ENCODE measurements around the gene CFAP52. TPM values are rescaled to one million over a fixed set of nuclear protein-coding genes. Genes with fewer than 3 reads are reported as not detected.

Gene CFAP52
- total RNA-seq, 4 donors from 2014 or later, result 0.27 to 0.78 TPM; not detected in 2

GRCh38 chr17:9532715-9533114 lies 43.7 kb upstream of the CFAP52 start:
- WGBS, 2 donors, result 95 to 96% methylated on average over 3 of the region's 3 CpGs
- Histone ChIP-seq H3K4me1 (no peaks in the 10 kb centered on the region), H3K36me3 (no peaks in the 10 kb centered on the region), H3K27me3 (no peaks in the 10 kb centered on the region), H3K9me3 (no peaks in the 10 kb centered on the region), H3K27ac (no peak overlapping the region), H3K4me3 (replicated peaks in 1 of 3) (no peak overlapping the region)
- DNase-seq, result no peak
- no peak for TF ChIP-seq POLR2A (IDR thresholded peaks at IDR 0.05)
- TF ChIP-seq, protein P1, sequence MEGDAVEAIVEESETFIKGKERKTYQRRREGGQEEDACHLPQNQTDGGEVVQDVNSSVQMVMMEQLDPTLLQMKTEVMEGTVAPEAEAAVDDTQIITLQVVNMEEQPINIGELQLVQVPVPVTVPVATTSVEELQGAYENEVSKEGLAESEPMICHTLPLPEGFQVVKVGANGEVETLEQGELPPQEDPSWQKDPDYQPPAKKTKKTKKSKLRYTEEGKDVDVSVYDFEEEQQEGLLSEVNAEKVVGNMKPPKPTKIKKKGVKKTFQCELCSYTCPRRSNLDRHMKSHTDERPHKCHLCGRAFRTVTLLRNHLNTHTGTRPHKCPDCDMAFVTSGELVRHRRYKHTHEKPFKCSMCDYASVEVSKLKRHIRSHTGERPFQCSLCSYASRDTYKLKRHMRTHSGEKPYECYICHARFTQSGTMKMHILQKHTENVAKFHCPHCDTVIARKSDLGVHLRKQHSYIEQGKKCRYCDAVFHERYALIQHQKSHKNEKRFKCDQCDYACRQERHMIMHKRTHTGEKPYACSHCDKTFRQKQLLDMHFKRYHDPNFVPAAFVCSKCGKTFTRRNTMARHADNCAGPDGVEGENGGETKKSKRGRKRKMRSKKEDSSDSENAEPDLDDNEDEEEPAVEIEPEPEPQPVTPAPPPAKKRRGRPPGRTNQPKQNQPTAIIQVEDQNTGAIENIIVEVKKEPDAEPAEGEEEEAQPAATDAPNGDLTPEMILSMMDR (IDR thresholded peaks at IDR 0.05), result no peak
- intact Hi-C loops (cut with DNase I), result no loop called here

DNA sequence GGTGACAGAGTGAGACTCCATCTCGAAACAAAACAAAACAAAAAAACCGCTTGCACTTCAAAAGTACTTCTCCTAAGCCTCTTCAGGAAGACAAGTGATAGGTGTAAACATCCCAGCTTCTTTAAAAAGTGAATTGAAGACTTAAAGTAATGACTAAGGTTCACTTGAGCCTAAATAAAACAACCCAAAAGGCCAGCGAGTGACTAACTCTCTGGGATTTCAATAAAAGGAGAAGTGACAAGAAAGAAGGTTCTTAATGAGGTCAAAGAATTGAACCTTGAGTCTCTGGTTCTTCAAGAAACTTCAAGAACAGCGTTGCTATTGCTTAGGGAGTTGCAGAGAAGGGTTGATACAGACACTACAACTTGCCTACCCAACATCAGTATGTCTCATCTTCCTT lies 43.0 kb upstream of the CFAP52 start:
- Histone ChIP-seq H3K36me3 (no peaks in the 10 kb centered on the region), H3K4me3 (replicated peaks in 1 of 3) (no peak overlapping the region), H3K27me3 (no peaks in the 10 kb centered on the region), H3K4me1 (no peaks in the 10 kb centered on the region), H3K9me3 (no peaks in the 10 kb centered on the region), H3K27ac (no peak overlapping the region)
- no peak for DNase-seq
- TF ChIP-seq POLR2A (IDR thresholded peaks at IDR 0.05), result no peak
- TF ChIP-seq, protein P1 (IDR thresholded peaks at IDR 0.05), result no peak
- intact Hi-C loops (cut with DNase I), result no loop called here
- WGBS, 2 donors, result 69 to 70% methylated on average over 4 of the region's 4 CpGs

DNA sequence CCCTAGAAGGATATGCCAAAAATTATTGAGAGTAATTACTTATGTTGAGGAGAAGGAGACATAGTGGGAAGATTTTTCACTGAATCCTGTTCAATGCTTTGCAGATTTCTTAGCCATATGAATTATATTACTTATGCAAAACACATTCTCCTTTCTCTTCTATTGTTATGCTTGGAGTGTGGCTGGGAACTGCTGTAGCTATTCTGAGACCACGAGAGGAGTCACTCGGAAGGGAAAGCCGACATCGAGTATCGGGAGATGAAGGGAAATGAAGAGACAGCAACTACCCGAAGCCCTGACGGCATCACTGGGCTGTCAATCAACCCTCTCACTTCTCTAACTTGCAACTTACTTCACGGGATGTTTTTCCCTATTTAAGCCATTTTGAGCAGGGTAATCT lies 40.4 kb upstream of the CFAP52 start:
- Histone ChIP-seq H3K4me1 (no peaks in the 10 kb centered on the region), H3K27ac (no peak overlapping the region), H3K36me3 (no peaks in the 10 kb centered on the region), H3K4me3 (replicated peaks in 1 of 3) (no peak overlapping the region), H3K27me3 (no peaks in the 10 kb centered on the region), H3K9me3 (no peaks in the 10 kb centered on the region)
- intact Hi-C loops (cut with DNase I), result no loop called here
- 83 to 84% methylated on average over 8 of the region's 8 CpGs for WGBS, 2 donors
- TF ChIP-seq, protein P1 (IDR thresholded peaks at IDR 0.05), result no peak
- no peak for DNase-seq

GRCh38 chr17:9537177-9537776 lies 39.2 kb upstream of the CFAP52 start:
- 88 to 93% methylated on average over 12 of the region's 12 CpGs for WGBS, 2 donors

DNA sequence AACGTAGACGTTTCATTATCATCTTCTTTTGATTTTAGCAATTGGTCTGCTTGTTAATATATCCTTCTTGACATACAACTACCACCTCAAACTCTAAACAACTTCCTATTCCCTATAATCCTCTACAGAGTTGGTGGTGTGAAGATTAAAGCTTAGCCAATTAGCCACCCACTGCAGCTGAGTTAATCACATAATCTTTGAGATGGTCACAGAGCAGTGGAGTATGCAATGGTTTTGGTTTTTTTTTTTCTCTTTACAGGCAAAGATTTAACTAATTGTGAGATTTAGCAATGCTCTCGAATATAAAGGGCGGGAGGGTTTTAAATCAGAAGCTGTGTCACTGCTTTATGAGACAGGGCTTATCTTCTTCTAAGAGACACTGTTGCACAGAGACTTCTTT lies 37.8 kb upstream of the CFAP52 start:
- TF ChIP-seq POLR2A (IDR thresholded peaks at IDR 0.05), result no peak
- no peak overlapping the region for H3K27ac ChIP-seq
- H3K27me3 ChIP-seq, result no peaks in the 10 kb centered on the region
- WGBS, 2 donors, result 73 to 93% methylated on average over 4 of the region's 4 CpGs
- H3K4me1 ChIP-seq, result no peaks in the 10 kb centered on the region
- H3K4me3 ChIP-seq (replicated peaks in 1 of 3), result no peak overlapping the region
- DNase-seq, result no peak
- intact Hi-C loops (cut with DNase I), result no loop called here
- H3K9me3 ChIP-seq, result no peaks in the 10 kb centered on the region
- H3K36me3 ChIP-seq, result no peaks in the 10 kb centered on the region

More at GRCh38 chr17:9537177-9537776, 39.2 kb upstream of the CFAP52 start:
- DNase-seq, result no peak
- no peaks in the 10 kb centered on the region for H3K27me3 ChIP-seq
- no peak overlapping the region for H3K4me3 ChIP-seq (replicated peaks in 1 of 3)
- intact Hi-C loops (cut with DNase I), result no loop called here
- no peaks in the 10 kb centered on the region for H3K4me1 ChIP-seq
- no peaks in the 10 kb centered on the region for H3K36me3 ChIP-seq
- H3K9me3 ChIP-seq, result no peaks in the 10 kb centered on the region
- TF ChIP-seq POLR2A (IDR thresholded peaks at IDR 0.05), result no peak
- TF ChIP-seq, protein P1 (IDR thresholded peaks at IDR 0.05), result no peak
- H3K27ac ChIP-seq, result no peak overlapping the region
